ENCODE results near the gene GRK5. TPM values are rescaled to one million over a fixed set of nuclear protein-coding genes. Genes with fewer than 3 reads are reported as not detected.

Gene GRK5
- total RNA-seq, 4 donors from 2014 or later = 10.0 to 61.9 (median 18.1) TPM

DNA sequence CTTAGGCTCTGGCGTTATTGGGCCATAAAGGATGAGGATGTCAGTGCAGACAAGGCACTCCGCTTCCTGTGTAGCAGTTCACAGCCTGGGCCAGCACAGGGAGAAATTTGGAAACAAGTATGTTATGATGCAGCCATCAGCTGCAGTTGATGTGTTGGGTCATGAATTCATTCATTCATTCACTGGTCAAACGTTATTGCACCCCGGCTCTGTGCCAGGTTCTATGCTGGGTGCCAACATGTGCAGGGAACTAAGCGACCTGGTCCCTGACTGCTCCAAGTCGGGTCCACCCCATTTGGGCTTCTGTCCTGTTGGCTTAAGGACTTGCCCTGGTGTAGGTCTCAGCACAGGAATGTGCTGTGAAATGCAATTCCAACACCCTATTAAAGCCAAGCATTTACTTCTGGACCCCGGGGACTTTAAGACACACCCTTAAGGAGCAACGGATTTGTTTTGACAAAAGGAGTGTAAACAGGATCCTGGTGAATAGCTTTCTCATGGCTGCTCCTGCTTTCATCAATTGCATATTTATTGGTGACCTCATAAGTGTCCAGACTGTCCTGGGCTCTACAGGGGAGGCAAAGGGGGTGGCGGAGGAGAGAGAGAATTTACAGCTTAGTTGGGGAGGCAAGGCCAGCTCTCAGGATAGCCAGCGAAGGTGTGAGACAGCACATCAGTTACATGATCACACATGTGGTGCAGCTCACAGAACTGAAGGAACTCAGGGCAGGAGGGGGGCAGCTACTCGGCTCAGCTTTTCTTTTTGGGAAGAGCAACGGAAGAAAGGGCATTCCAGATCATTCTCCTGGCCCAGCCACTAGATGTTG lies 158.6 kb downstream of the GRK5 start:
- no peak for TF ChIP-seq POLR2A (IDR thresholded peaks at IDR 0.05)
- TF ChIP-seq, protein P1, sequence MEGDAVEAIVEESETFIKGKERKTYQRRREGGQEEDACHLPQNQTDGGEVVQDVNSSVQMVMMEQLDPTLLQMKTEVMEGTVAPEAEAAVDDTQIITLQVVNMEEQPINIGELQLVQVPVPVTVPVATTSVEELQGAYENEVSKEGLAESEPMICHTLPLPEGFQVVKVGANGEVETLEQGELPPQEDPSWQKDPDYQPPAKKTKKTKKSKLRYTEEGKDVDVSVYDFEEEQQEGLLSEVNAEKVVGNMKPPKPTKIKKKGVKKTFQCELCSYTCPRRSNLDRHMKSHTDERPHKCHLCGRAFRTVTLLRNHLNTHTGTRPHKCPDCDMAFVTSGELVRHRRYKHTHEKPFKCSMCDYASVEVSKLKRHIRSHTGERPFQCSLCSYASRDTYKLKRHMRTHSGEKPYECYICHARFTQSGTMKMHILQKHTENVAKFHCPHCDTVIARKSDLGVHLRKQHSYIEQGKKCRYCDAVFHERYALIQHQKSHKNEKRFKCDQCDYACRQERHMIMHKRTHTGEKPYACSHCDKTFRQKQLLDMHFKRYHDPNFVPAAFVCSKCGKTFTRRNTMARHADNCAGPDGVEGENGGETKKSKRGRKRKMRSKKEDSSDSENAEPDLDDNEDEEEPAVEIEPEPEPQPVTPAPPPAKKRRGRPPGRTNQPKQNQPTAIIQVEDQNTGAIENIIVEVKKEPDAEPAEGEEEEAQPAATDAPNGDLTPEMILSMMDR (IDR thresholded peaks at IDR 0.05) = no peak
- no peaks in the 10 kb centered on the region for H3K9me3 ChIP-seq
- peak overlapping the region in 1 of 4 donors; percentile 45 for H3K27ac ChIP-seq
- H3K36me3 ChIP-seq = no peaks in the 10 kb centered on the region
- no peak overlapping the region for H3K4me3 ChIP-seq
- peak in 1 of 3 donors; percentile 8 for DNase-seq
- H3K27me3 ChIP-seq = no peaks in the 10 kb centered on the region
- H3K4me1 ChIP-seq = peaks cover 0 to 42% (median 12%) of the 10 kb centered on the region in 4 donors

DNA sequence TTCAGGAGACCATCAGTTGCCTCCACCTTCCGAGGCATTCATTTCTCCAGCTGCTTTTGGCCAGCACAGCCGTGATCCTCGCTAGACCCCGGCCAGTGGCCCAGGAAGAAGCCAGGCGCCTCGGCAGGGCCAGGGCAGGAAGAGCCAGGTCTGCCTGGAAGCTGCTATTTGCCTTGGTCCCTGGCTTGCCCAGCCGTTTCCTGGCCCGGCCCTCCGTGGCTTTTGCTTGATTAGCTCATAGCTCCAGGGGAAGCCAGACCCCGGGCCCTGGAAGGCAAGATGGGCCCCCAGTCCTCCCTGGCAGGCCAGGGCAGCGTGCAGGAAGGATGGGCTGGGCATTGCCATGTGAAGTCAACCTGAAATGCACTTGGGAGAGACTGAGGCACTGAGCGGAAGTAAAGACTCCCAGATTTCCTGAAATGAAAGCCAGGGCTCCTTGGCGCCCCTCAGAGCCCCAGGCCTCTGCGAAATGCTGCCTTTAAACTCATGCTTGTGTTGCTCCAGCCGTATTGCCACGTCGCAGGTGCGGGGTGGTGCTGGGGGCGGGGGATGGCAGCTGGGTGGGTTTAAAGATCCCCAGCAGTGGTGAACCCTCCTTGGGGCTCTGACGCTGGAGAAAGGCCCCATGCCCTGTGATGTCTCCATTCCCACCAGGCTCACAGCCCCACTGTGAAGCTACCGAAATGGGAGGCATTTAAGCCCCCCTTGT lies 160.6 kb downstream of the GRK5 start:
- H3K4me1 ChIP-seq = peaks cover 0 to 35% (median 13%) of the 10 kb centered on the region in 4 donors
- H3K27ac ChIP-seq = peak overlapping the region in 3 of 4 donors; percentile 74 to 82 (median 74)

DNA sequence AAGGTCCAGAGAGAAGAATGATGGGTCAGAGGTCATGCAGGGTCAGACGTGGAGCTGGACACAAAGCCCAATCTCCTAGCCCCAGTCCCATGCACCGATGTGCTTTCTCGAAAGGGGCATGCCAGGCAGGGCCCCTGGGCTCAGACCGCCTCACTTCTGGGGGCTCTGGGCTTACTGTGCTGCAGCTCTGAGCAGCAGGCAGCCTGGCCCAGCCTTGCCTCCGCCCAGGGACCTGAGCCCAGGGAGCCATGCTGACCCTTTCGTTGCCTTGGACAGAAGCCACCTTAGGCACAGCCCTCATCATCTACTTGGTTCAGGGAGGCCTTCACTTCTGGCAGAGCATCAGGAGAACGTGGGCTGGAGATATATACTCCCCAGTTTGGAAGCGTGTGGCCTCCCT lies 161.2 kb downstream of the GRK5 start:
- Histone ChIP-seq H3K27ac (peak overlapping the region in 3 of 4 donors; percentile 74 to 82 (median 74)), H3K36me3 (no peaks in the 10 kb centered on the region), H3K27me3 (no peaks in the 10 kb centered on the region), H3K9me3 (no peaks in the 10 kb centered on the region), H3K4me1 (peaks cover 0 to 35% (median 13%) of the 10 kb centered on the region in 4 donors), H3K4me3 (no peak overlapping the region)
- peak in 1 of 3 donors; percentile 30 for DNase-seq
- TF ChIP-seq POLR2A (IDR thresholded peaks at IDR 0.05) = no peak
- TF ChIP-seq, protein P1 (IDR thresholded peaks at IDR 0.05) = no peak

More for the DNA sequence above, 160.6 kb downstream of the GRK5 start:
- Histone ChIP-seq H3K4me3 (no peak overlapping the region), H3K9me3 (no peaks in the 10 kb centered on the region), H3K36me3 (no peaks in the 10 kb centered on the region), H3K27me3 (no peaks in the 10 kb centered on the region)
- TF ChIP-seq, protein P1 (IDR thresholded peaks at IDR 0.05) = no peak
- TF ChIP-seq POLR2A (IDR thresholded peaks at IDR 0.05) = no peak
- peak in 1 of 3 donors; percentile 34 for DNase-seq

DNA sequence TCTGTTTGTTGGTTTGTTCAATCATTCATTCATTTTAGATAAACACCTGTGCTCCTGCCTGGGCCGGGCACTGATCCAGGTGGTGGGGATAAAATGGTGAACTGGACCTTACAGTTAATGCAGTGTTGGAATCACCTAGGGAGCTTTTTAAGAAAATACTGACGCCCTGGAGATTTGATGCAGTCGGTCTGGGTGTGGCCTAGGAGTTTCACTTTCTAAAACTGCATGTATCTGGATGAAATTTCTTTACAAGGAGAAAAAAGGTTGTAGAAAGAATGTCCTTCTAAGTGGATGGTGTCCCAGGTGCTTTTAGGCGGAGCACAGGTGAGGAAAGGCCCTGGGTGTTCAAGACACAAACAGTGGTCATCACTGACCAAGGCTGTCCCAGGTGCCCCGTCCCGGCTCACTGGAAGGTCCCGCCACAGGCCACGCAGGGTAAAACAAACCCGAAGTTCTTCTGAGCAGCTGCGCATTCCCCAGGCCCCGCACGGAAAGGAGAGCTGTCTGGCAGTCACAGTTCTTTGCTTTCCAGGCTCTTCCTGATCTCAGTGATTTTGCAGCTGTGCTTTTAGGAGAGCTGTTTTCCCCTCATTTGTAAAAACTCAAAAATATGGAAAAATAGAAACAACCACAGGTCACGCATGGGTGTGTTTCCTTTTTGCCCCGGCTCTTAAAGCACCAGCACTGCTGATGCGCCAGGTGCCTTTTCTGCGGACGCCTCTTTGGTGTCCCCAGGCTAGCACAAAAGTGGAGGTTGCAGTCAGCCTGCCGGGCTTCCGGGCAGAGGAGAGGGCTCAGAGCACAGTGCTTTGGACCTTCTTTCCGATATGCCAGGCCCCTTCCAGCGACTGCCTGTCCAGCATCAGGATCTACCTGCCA lies 161.9 kb downstream of the GRK5 start:
- Histone ChIP-seq H3K9me3 (no peaks in the 10 kb centered on the region), H3K4me1 (peaks cover 0 to 32% (median 16%) of the 10 kb centered on the region in 4 donors), H3K4me3 (peak overlapping the region in 2 of 4 donors; percentile 13 to 30), H3K36me3 (no peaks in the 10 kb centered on the region), H3K27ac (peak overlapping the region; percentile 24 to 82 (median 74)), H3K27me3 (no peaks in the 10 kb centered on the region)
- DNase-seq = peak; percentile 35 to 80 (median 79)
- TF ChIP-seq, protein P1 (IDR thresholded peaks at IDR 0.05) = no peak
- TF ChIP-seq POLR2A (IDR thresholded peaks at IDR 0.05) = no peak

Data from Peyer's patch (tissue), 4 donors.